ENCODE measurements around the gene MSX1.

GRCh38 chr4:4866124-4866865 is 6.8 kb downstream of the MSX1 start:
- no peak for TF ChIP-seq CTCF (conservative IDR thresholded peaks at IDR 0.05; ENCODE audit: low read depth in 2 of 2)
- no peak for TF ChIP-seq ZNF114 (CRISPR knock-in tag; IDR thresholded peaks at IDR 0.05)
- TF ChIP-seq EZH2phosphoT487 (IDR thresholded peaks at IDR 0.05; ENCODE audit: unreplicated experiment), result peak; percentile 67

Data from GM23338 (cell line).